ENCODE results near the gene ANO3.
"Not testable (repeated sequence)": the region's sequence is repeated elsewhere in the genome, so short reads cannot be mapped to it uniquely, and the experiment has no call there.

Gene ANO3

GRCh38 chr11:26595207-26595865 lies 263.4 kb downstream of the ANO3 start:
- ATAC-seq = not testable (repeated sequence)

GRCh38 chr11:26597049-26597689 lies 265.2 kb downstream of the ANO3 start:
- ATAC-seq; H3K36me3 Mint-ChIP-seq (ENCODE audit: low read depth); H3K27me3 Mint-ChIP-seq; DNase-seq; H3K4me1 Mint-ChIP-seq; H3K4me3 Mint-ChIP-seq; H3K27ac Mint-ChIP-seq: not testable (repeated sequence)
- peaks cover 23% of the 10 kb centered on the region for H3K9me3 Mint-ChIP-seq

More at GRCh38 chr11:26595207-26595865, 263.4 kb downstream of the ANO3 start:
- DNase-seq; H3K27ac Mint-ChIP-seq; H3K36me3 Mint-ChIP-seq (ENCODE audit: low read depth); H3K4me3 Mint-ChIP-seq; H3K4me1 Mint-ChIP-seq; H3K27me3 Mint-ChIP-seq: not testable (repeated sequence)
- peaks cover 10% of the 10 kb centered on the region for H3K9me3 Mint-ChIP-seq

- ATAC-seq (no peak), DNase-seq (no peak)
- Mint-ChIP-seq H3K4me1 (no peaks in the 10 kb centered on the region), H3K36me3 (ENCODE audit: low read depth) (no peaks in the 10 kb centered on the region), H3K9me3 (peaks cover 24% of the 10 kb centered on the region), H3K27ac (no peak overlapping the region), H3K27me3 (no peaks in the 10 kb centered on the region), H3K4me3 (no peak overlapping the region)
Observed at GRCh38 chr11:26597899-26598298, 266.0 kb downstream of the ANO3 start.

GRCh38 chr11:26599425-26599824 lies 267.5 kb downstream of the ANO3 start:
- ATAC-seq (no peak), DNase-seq (no peak)
- Mint-ChIP-seq H3K36me3 (ENCODE audit: low read depth) (no peaks in the 10 kb centered on the region), H3K9me3 (peaks cover 28% of the 10 kb centered on the region), H3K27me3 (no peaks in the 10 kb centered on the region), H3K27ac (no peak overlapping the region), H3K4me3 (no peak overlapping the region), H3K4me1 (no peaks in the 10 kb centered on the region)

DNA sequence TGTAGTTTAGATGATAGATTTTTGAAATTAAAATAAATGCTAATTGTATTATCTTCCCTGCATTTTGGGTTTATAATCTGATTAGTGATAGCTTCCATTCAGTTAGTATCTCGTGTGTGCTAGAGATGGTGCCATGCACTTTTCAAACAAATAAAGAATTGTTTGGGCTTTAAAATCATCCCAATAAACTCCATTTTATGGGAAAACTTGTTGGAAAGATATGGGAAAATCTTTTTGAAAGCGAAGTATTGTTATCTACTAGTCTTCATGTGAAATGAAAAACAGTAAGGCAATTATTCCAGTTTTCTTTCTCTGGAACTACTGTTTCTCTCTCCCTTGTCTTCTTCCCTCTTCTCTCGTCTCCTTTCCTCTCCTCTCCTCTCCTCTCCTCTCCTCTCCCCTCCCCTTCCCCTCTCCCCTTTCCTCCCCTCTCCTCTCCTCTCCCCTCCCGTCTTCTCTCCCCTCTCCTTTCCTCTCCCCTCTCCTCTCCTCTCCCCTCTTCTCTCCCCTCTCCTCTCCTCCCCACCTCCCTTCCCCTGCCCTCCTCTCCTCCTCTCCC lies 268.0 kb downstream of the ANO3 start:
- peaks cover 28% of the 10 kb centered on the region for H3K9me3 Mint-ChIP-seq
- H3K27me3 Mint-ChIP-seq = no peaks in the 10 kb centered on the region
- H3K4me1 Mint-ChIP-seq = no peaks in the 10 kb centered on the region
- no peaks in the 10 kb centered on the region for H3K36me3 Mint-ChIP-seq (ENCODE audit: low read depth)
- no peak for ATAC-seq
- DNase-seq = no peak
- no peak overlapping the region for H3K27ac Mint-ChIP-seq
- H3K4me3 Mint-ChIP-seq = no peak overlapping the region

DNA sequence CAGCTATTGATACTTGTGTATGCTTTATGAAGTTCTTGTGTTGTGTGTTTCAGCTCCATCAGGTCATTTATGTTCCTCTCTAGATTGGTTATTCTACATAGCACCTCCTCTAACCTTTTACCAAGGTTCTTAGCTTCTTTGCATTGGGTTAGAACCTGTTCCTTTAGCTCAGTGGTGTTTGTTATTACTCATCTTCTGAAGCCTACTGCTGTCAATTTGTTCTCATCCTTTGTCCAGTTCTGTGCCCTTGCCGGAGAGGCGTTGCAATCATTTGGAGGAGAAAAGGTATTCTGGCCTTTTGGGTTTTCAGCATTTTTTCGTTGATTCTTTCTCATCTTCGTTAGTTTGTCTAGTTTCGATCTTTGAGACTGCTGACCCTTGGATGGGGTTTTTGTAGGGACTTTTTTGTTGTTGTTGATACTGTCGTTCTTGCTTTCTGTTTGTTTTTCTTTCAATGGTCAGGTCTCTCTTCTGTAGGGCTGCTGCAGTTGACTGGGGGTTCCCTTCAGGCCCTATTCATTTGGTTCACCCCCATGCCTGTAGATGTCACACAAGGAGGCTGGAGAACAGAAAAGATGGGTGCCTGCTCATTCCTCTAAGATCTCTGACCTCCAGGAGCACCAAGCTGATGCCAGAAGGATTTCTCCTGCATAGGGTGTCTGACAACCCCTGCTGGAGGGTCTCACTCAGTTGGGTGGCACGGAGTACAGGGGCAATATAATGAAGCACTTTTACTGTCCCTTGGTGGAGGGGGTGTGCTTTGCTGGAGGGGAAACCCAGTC lies 276.0 kb downstream of the ANO3 start:
- Mint-ChIP-seq H3K4me1 (no peaks in the 10 kb centered on the region), H3K27ac (no peak overlapping the region), H3K4me3 (no peak overlapping the region), H3K27me3 (no peaks in the 10 kb centered on the region), H3K36me3 (ENCODE audit: low read depth) (no peaks in the 10 kb centered on the region), H3K9me3 (peaks cover 19% of the 10 kb centered on the region)
- DNase-seq (no peak), ATAC-seq (no peak)

- Mint-ChIP-seq H3K4me1 (no peaks in the 10 kb centered on the region), H3K27me3 (no peaks in the 10 kb centered on the region), H3K9me3 (peaks cover 19% of the 10 kb centered on the region), H3K4me3 (no peak overlapping the region), H3K36me3 (ENCODE audit: low read depth) (no peaks in the 10 kb centered on the region), H3K27ac (no peak overlapping the region)
- DNase-seq = no peak
- peak; percentile 24 for ATAC-seq
Observed at GRCh38 chr11:26608507-26609146, 276.7 kb downstream of the ANO3 start.

DNA sequence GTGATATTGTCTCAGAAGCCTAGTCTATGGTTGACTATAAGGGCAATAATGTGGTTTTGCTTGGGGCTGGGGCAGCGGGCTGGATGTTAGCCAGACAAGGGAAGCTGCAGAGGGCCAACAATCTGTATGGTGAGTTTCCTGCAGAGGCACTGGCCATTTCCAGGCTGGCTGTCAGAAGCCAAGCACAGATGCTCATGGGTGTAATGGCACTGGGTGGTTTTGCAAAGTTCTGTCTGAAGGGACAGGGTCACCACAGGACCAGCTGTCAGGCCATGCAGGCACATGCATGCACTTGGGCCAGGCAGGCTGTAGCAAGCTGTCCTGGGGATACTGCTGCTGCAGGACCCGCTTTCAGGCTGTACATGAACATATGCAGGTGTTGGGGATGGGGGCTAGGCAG lies 281.8 kb downstream of the ANO3 start:
- H3K9me3 Mint-ChIP-seq = peaks cover 12% of the 10 kb centered on the region
- no peaks in the 10 kb centered on the region for H3K36me3 Mint-ChIP-seq (ENCODE audit: low read depth)
- no peak for DNase-seq
- no peaks in the 10 kb centered on the region for H3K4me1 Mint-ChIP-seq
- no peaks in the 10 kb centered on the region for H3K27me3 Mint-ChIP-seq
- H3K4me3 Mint-ChIP-seq = no peak overlapping the region
- no peak overlapping the region for H3K27ac Mint-ChIP-seq
- no peak for ATAC-seq

GRCh38 chr11:26618441-26618840 lies 286.5 kb downstream of the ANO3 start:
- Mint-ChIP-seq H3K4me1 (no peaks in the 10 kb centered on the region), H3K36me3 (ENCODE audit: low read depth) (no peaks in the 10 kb centered on the region), H3K4me3 (no peak overlapping the region), H3K27ac (no peak overlapping the region), H3K27me3 (no peaks in the 10 kb centered on the region), H3K9me3 (peaks cover 3% of the 10 kb centered on the region)
- ATAC-seq = no peak
- no peak for DNase-seq

DNA sequence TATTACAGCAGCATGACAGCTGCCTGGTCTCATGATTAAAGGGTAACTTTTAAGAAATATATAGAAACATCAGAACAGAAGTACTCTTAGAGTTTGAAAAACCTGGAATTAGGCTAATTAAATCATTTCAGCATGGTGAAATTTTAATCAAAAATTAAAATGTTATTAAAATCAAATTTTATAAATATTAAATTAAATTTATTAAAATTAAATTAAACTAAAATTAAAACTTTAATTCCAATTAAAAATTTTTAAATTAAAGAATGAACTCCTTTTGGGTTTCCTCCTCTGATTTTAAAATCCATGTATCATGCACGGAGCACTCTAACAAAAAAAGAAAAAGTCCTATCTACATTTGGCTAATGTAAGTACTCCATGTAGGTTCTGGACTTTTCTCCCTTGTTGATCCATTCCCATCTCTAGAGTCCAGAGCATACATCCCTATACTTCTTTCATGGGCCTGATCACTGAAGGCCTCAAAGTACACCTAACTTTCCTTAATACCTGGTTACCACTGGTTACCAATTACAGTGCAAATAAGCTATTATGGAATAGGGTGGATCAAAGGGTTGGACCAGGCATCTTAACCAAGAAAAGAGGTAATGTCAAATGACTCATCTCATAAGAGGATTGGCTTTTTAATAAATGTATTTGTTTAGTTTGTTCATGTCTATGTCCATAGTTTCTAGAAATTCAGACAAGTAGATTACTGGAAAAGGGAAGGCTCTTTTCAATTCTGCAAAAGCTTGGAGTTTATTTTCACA lies 288.5 kb downstream of the ANO3 start:
- Mint-ChIP-seq H3K27me3 (no peaks in the 10 kb centered on the region), H3K36me3 (ENCODE audit: low read depth) (no peaks in the 10 kb centered on the region), H3K27ac (no peak overlapping the region), H3K9me3 (peaks cover 3% of the 10 kb centered on the region), H3K4me3 (no peak overlapping the region), H3K4me1 (no peaks in the 10 kb centered on the region)
- no peak for DNase-seq
- ATAC-seq = no peak

- Mint-ChIP-seq H3K4me1 (no peaks in the 10 kb centered on the region), H3K36me3 (ENCODE audit: low read depth) (no peaks in the 10 kb centered on the region), H3K9me3 (peaks cover 3% of the 10 kb centered on the region), H3K27me3 (no peaks in the 10 kb centered on the region), H3K27ac (no peak overlapping the region), H3K4me3 (no peak overlapping the region)
- ATAC-seq (no peak), DNase-seq (no peak)
Observed at GRCh38 chr11:26621132-26621531, 289.2 kb downstream of the ANO3 start.

DNA sequence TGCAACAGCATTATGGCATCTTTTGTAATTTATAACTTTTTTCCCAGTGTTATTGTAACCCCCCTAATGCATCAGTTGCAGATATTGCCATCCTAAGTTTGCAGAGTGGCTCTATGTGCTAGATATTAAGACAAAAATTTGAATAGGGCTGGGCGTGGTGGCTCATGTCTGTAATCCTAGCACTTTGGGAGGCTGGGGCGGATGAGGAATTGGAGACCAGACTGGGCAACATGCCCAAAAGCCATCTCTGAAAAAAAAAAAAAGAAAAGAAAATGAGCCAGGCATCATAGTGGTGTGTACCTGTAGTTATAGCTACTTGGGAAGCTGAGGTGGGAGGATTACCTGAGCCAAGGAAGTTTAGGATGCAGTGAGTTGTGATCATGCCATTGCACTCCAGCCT lies 290.3 kb downstream of the ANO3 start:
- no peaks in the 10 kb centered on the region for H3K36me3 Mint-ChIP-seq (ENCODE audit: low read depth)

GRCh38 chr11:26623076-26623659 lies 291.2 kb downstream of the ANO3 start:
- Mint-ChIP-seq H3K9me3 (no peaks in the 10 kb centered on the region), H3K27me3 (no peaks in the 10 kb centered on the region), H3K36me3 (ENCODE audit: low read depth) (no peaks in the 10 kb centered on the region), H3K4me3 (no peak overlapping the region), H3K4me1 (no peaks in the 10 kb centered on the region), H3K27ac (no peak overlapping the region)
- ATAC-seq (no peak), DNase-seq (no peak)

More for the DNA sequence above, 290.3 kb downstream of the ANO3 start:
- Mint-ChIP-seq H3K27me3 (no peaks in the 10 kb centered on the region), H3K27ac (no peak overlapping the region), H3K9me3 (peaks cover under 1% of the 10 kb centered on the region), H3K4me1 (no peaks in the 10 kb centered on the region), H3K4me3 (no peak overlapping the region)
- ATAC-seq (no peak), DNase-seq (no peak)
